Fibroblast of lung (primary cell): ENCODE results near the gene TMEM62. TPM values are rescaled to one million over a fixed set of nuclear protein-coding genes. Genes with fewer than 3 reads are reported as not detected.

ENCODE experiments used
- DNase-seq, 2 donors: peaks; one replicate each; pipeline versions ENCODE4 v3.0.0 to v3.0.0-alpha.2; 2010; ENCODE audit warnings: low read depth in 2 of 2
- H2AFZ ChIP-seq: 2 replicates; pipeline ENCODE4 v1.5.1; 2012; ENCODE audit warnings: low read length, control low read depth, inconsistent platforms
- H3K27ac ChIP-seq: 2 replicates; pipeline ENCODE4 v1.5.1; 2011; ENCODE audit warnings: low read length, control low read depth; ENCODE audit not compliant: insufficient read depth
- H3K27me3 ChIP-seq: 2 replicates; pipeline ENCODE4 v1.5.1; 2011; ENCODE audit warnings: mild to moderate bottlenecking, low read length; ENCODE audit not compliant: control insufficient read depth, insufficient read depth
- H3K36me3 ChIP-seq: 2 replicates; pipeline ENCODE4 v1.5.1; 2011; ENCODE audit warnings: low read length; ENCODE audit not compliant: control insufficient read depth, insufficient read depth
- H3K4me1 ChIP-seq: 2 replicates; pipeline ENCODE4 v1.5.1; 2011; ENCODE audit warnings: low read length; ENCODE audit not compliant: control insufficient read depth, insufficient read depth; ENCODE audit errors: extremely low read depth
- H3K4me2 ChIP-seq: 2 replicates; pipeline ENCODE4 v1.5.1; 2011; ENCODE audit warnings: low read length, control low read depth; ENCODE audit not compliant: insufficient read depth; ENCODE audit errors: extremely low read depth
- H3K4me3 ChIP-seq, 4 experiments: fragments of 200-600 bp in 1 of 4; sonication (generic) in 1 of 4; replicated peaks in 1 of 4; 2 replicates each; pipeline ENCODE4 v1.5.1; 2011 to 2016; ENCODE audit warnings: low read length in 4 of 4, low read depth in 3 of 4, mild to moderate bottlenecking in 3 of 4, control low read depth in 2 of 4, inconsistent platforms in 1 of 4, mixed read lengths in 1 of 4; ENCODE audit not compliant: insufficient read depth in 1 of 4; ENCODE audit errors: control extremely low read depth in 1 of 4
- H3K79me2 ChIP-seq: 2 replicates; pipeline ENCODE4 v1.5.1; 2012; ENCODE audit warnings: mild to moderate bottlenecking, low read length, inconsistent platforms; ENCODE audit not compliant: control insufficient read depth, insufficient read depth
- H3K9ac ChIP-seq: 2 replicates; pipeline ENCODE4 v1.5.1; 2011; ENCODE audit warnings: mild to moderate bottlenecking, low read length, control low read depth; ENCODE audit not compliant: insufficient read depth
- H3K9me3 ChIP-seq: 2 replicates; pipeline ENCODE4 v1.5.1; 2012; ENCODE audit warnings: low read depth, low read length; ENCODE audit not compliant: control insufficient read depth, insufficient read depth
- H4K20me1 ChIP-seq: 2 replicates; pipeline ENCODE4 v1.5.1; 2011; ENCODE audit warnings: low read length; ENCODE audit not compliant: control insufficient read depth, insufficient read depth; ENCODE audit errors: extremely low read depth
- EZH2 ChIP-seq: IDR thresholded peaks from 2 replicates; pipeline ENCODE4 v1.5.1; 2012; ENCODE audit warnings: low read length, control low read depth, mild to moderate bottlenecking; ENCODE audit errors: missing control alignments
- polyA plus RNA-seq, 2 donors: library from polyadenylated mRNA; depleted of rRNA in 1 of 2; stranded (reverse) in 1 of 2; unstranded in 1 of 2; fragments of >200 nt; gene quantifications; 2 replicates each; pipeline ENCODE4 v1.2.1, GENCODE V29; 2011 to 2012; ENCODE audit warnings: missing spikeins in 1 of 2
- total RNA-seq: library from RNA; depleted of rRNA; stranded (reverse); fragments of >200 nt; gene quantifications from 2 replicates; pipeline ENCODE4 v1.2.1, GENCODE V29; 2014
- TF ChIP-seq, protein P1 (sequence below), 2 donors: IDR thresholded peaks in 1 of 2; conservative IDR thresholded peaks in 1 of 2; 1 replicate in 1 of 2; 2 replicates in 1 of 2; pipeline ENCODE4 v1.5.1; 2011 to 2012; ENCODE audit warnings: low read length in 2 of 2, control low read depth in 1 of 2, inconsistent platforms in 1 of 2, low read depth in 1 of 2, mild to moderate bottlenecking in 1 of 2

The TMEM62 gene
- total and polyA plus RNA-seq, 2 donors (not counting 1 experiment from before 2014, with no cell fraction given), result 10.7 to 20.8 TPM

DNA sequence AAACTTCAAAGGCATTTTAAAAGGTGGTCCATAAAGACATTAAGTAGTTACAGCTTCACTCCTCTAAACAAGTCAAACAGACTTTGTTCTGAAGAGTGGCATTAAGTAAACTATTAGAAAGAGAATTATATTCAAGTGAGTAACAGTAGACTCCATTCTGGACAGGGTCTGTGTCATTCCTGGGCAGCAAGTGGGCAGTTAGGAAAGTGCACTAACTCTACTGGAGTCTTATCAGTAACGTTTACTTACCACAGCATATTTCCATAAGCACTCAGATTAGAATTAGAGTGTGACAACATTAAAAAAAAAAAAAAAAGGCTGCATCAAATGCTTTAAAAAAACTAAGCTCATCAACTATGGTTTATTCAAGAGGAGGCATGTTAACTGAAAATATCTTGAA is 38.1 kb upstream of the TMEM62 start:
- TF ChIP-seq, protein P1, sequence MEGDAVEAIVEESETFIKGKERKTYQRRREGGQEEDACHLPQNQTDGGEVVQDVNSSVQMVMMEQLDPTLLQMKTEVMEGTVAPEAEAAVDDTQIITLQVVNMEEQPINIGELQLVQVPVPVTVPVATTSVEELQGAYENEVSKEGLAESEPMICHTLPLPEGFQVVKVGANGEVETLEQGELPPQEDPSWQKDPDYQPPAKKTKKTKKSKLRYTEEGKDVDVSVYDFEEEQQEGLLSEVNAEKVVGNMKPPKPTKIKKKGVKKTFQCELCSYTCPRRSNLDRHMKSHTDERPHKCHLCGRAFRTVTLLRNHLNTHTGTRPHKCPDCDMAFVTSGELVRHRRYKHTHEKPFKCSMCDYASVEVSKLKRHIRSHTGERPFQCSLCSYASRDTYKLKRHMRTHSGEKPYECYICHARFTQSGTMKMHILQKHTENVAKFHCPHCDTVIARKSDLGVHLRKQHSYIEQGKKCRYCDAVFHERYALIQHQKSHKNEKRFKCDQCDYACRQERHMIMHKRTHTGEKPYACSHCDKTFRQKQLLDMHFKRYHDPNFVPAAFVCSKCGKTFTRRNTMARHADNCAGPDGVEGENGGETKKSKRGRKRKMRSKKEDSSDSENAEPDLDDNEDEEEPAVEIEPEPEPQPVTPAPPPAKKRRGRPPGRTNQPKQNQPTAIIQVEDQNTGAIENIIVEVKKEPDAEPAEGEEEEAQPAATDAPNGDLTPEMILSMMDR (conservative IDR thresholded peaks at IDR 0.05 in 1 of 2, IDR thresholded peaks at IDR 0.05 in 1 of 2; ENCODE audit: low read depth in 1 of 2, low read length in 2 of 2), result no peak
- no peak for TF ChIP-seq EZH2
- Histone ChIP-seq H3K27me3 (no peaks in the 10 kb centered on the region), H4K20me1 (no peaks in the 10 kb centered on the region), H3K27ac (no peak overlapping the region), H3K36me3 (peaks cover 3% of the 10 kb centered on the region), H2AFZ (no peak overlapping the region), H3K9me3 (no peaks in the 10 kb centered on the region), H3K79me2 (peaks cover 24% of the 10 kb centered on the region), H3K4me3 (no peak overlapping the region), H3K4me2 (no peak overlapping the region), H3K4me1 (peaks cover 10% of the 10 kb centered on the region), H3K9ac (no peak overlapping the region)
- peak; percentile 24 to 87 for DNase-seq

DNA sequence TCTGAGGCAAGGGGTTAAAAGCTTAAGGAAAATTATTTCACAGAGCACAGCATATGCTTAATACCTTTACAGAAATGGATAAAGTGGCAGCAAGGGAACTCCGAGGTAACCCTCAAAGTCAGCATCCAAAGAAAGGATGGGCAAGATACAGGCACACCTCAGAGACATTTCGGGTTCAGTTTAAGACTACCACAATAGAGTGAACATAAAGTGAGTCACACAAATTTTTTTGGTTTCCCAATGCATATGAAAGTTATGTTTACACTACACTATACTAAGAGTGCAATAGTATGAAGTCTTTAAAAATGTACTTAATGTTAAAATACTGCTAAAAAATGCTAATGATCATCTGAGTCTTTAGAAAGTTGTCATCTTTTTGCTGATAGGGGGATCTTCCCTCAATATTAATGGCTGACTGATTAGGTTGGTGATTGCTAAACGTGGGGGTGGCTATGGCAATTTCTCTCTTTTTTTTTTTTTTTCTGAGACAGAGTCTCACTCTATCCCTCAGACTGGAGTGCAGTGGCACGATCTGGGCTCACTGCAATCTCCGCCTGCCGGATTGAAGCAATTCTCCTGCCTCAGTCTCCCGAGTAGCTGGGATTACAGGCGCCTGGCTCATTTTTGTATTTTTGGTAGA is 37.6 kb upstream of the TMEM62 start:
- Histone ChIP-seq H3K79me2 (peaks cover 28% of the 10 kb centered on the region), H3K9me3 (no peaks in the 10 kb centered on the region), H2AFZ (no peak overlapping the region), H3K4me2 (no peak overlapping the region), H3K4me1 (peaks cover 10% of the 10 kb centered on the region), H4K20me1 (no peaks in the 10 kb centered on the region), H3K27ac (no peak overlapping the region), H3K9ac (no peak overlapping the region), H3K4me3 (no peak overlapping the region), H3K36me3 (peaks cover 4% of the 10 kb centered on the region), H3K27me3 (no peaks in the 10 kb centered on the region)
- peak; percentile 59 to 70 for DNase-seq
- TF ChIP-seq, protein P1 (conservative IDR thresholded peaks at IDR 0.05 in 1 of 2, IDR thresholded peaks at IDR 0.05 in 1 of 2; ENCODE audit: low read depth in 1 of 2, low read length in 2 of 2), result no peak
- no peak for TF ChIP-seq EZH2

DNA sequence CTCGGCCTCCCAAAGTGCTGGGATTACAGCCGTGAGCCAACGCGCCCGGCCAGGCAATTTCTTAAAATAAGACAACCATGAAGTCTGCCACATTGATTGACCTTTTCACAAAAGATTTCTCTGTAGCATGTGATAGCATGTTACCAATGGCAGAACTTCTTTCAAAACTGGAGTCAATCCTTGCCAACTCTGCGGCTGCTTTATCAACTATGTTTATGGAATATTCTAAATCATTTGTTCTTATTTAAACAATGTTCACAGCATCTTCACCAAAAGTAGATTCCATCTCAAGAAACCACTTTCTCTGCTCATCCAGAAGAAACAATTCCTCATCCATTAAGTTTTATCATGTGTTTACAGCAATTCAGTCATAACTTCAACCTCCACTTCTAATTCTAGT is 37.0 kb upstream of the TMEM62 start:
- Histone ChIP-seq H3K4me1 (peaks cover 10% of the 10 kb centered on the region), H3K9ac (no peak overlapping the region), H3K27ac (no peak overlapping the region), H2AFZ (no peak overlapping the region), H3K9me3 (no peaks in the 10 kb centered on the region), H4K20me1 (no peaks in the 10 kb centered on the region), H3K4me2 (peak overlapping the region; percentile 15), H3K36me3 (peaks cover 4% of the 10 kb centered on the region), H3K4me3 (no peak overlapping the region), H3K79me2 (peaks cover 33% of the 10 kb centered on the region), H3K27me3 (no peaks in the 10 kb centered on the region)
- TF ChIP-seq EZH2, result no peak
- TF ChIP-seq, protein P1 (conservative IDR thresholded peaks at IDR 0.05 in 1 of 2, IDR thresholded peaks at IDR 0.05 in 1 of 2; ENCODE audit: low read depth in 1 of 2, low read length in 2 of 2), result no peak
- peak in 1 of 2 donors; percentile 49 for DNase-seq
